GM13977 (cell line): ENCODE data around the gene MAGI2.

Experiments used
- DNase-seq: peaks from one replicate; pipeline ENCODE4 v3.0.0; 2012; ENCODE audit warnings: low spot score
- CTCF ChIP-seq: IDR thresholded peaks from 2 replicates; pipeline ENCODE4 v1.5.1; 2012; ENCODE audit warnings: mild to moderate bottlenecking, control low read depth; ENCODE audit not compliant: insufficient read depth; ENCODE audit errors: extremely low read depth, missing control alignments
- in situ Hi-C: fragments of 300-500 bp; cut with MboI; formaldehyde crosslinking; loops from one replicate; pipeline ENCODE4 v1.12.0; 2022; ENCODE audit warnings: low sequenced_read_pairs, low pct_unique_long_range_greater_than_20kb, mixed read lengths, inconsistent platforms; ENCODE audit not compliant: unreplicated experiment

Gene MAGI2

GRCh38 chr7:78953090-78953489, 500.4 kb downstream of the MAGI2 start:
- in situ Hi-C loops: no loop called here
- no peak for DNase-seq
- TF ChIP-seq CTCF: no peak

- TF ChIP-seq CTCF: no peak
- in situ Hi-C loops: no loop called here
- DNase-seq: no peak
Measured at GRCh38 chr7:78939669-78940068, 513.8 kb downstream of the MAGI2 start.

DNA sequence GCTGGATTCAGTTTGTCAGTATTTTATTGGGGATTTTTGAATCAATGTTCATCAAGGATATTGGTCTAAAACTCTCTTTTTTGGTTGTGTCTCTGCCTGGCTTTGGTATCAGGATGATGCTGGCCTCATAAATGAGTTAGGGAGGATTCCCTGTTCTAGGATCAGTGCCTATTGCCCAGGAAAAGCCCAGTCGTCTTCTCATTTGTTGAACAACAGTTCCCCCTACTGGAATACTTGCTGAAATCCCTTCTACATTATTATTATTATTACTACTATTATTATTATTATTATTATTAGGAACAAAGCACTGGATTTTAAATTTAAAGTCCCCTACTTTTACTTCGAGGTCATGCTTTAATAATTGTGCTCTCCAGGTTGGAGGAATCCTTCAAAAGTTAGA, 528.9 kb downstream of the MAGI2 start:
- no peak for DNase-seq
- peak; percentile 22 for TF ChIP-seq CTCF
- in situ Hi-C loops: no loop called here

GRCh38 chr7:78912781-78913180, 540.7 kb downstream of the MAGI2 start:
- in situ Hi-C loops: no loop called here
- DNase-seq: no peak
- no peak for TF ChIP-seq CTCF

- DNase-seq: no peak
- no peak for TF ChIP-seq CTCF
- in situ Hi-C loops: no loop called here
Measured at GRCh38 chr7:78906735-78907134, 546.7 kb downstream of the MAGI2 start.

GRCh38 chr7:78905436-78905835, 548.0 kb downstream of the MAGI2 start:
- no peak for TF ChIP-seq CTCF
- in situ Hi-C loops: no loop called here
- no peak for DNase-seq

GRCh38 chr7:78904983-78905382, 548.5 kb downstream of the MAGI2 start:
- TF ChIP-seq CTCF: no peak
- no peak for DNase-seq
- in situ Hi-C loops: no loop called here
